ENCODE data around the gene TBC1D16. TPM values are rescaled to one million over a fixed set of nuclear protein-coding genes. Genes with fewer than 3 reads are reported as not detected.

Gene TBC1D16
- total RNA-seq, 1 experiment from 2014 or later, result 85.8 TPM

- no peak overlapping the region for H3K23ac ChIP-seq (ENCODE audit: insufficient read length, low read depth, low read length)
- no CpG with 5 or more reads among the region's 17 CpGs for WGBS (ENCODE audit: extremely low coverage, insufficient read length, low lambda C conversion rate)
- H4K5ac ChIP-seq (ENCODE audit: insufficient read length, low read depth, low read length), result no peak overlapping the region
- H2BK15ac ChIP-seq (ENCODE audit: low read depth, low read length), result no peak overlapping the region
- H3K79me2 ChIP-seq (ENCODE audit: insufficient read depth, low read length), result no peaks in the 10 kb centered on the region
- H3K23me2 ChIP-seq (ENCODE audit: insufficient read length, low read depth, low read length, poor library complexity, severe bottlenecking), result no peaks in the 10 kb centered on the region
- H3K27ac Mint-ChIP-seq, result no peak overlapping the region
- no peak overlapping the region for H3K27ac ChIP-seq (ENCODE audit: insufficient read length, low read depth, low read length)
- no peaks in the 10 kb centered on the region for H4K20me1 ChIP-seq (ENCODE audit: control insufficient read depth, insufficient read depth, insufficient read length)
- no peak overlapping the region for H2BK12ac ChIP-seq (ENCODE audit: insufficient read length, low read depth, low read length)
- H3K27me3 ChIP-seq (ENCODE audit: insufficient read depth, low read length), result no peaks in the 10 kb centered on the region
- H3K27me3 Mint-ChIP-seq (ENCODE audit: low read depth), result peaks cover 17% of the 10 kb centered on the region
- no peak overlapping the region; a peak in 1 of 5 replicates for H3K4me3 Mint-ChIP-seq
- H2AK5ac ChIP-seq (ENCODE audit: insufficient read length, low read length), result no peak overlapping the region
- TF ChIP-seq CTCF (conservative IDR thresholded peaks at IDR 0.05), result no peak
- H3K4me1 ChIP-seq (ENCODE audit: insufficient read depth, low read length), result no peaks in the 10 kb centered on the region
- no peak overlapping the region for H3K18ac ChIP-seq (ENCODE audit: insufficient read length, low read depth, low read length)
- no peak overlapping the region for H4K8ac ChIP-seq (replicated peaks; ENCODE audit: insufficient read length, low read depth, low read length)
- H3K36me3 Mint-ChIP-seq (ENCODE audit: insufficient read depth in 1 of 3, low read depth in 3 of 3), result no peaks in the 10 kb centered on the region
- no peak overlapping the region for H3K4me2 ChIP-seq (ENCODE audit: insufficient read depth, insufficient read length, low read length)
- no peak overlapping the region for H2BK5ac ChIP-seq (ENCODE audit: insufficient read length, low read length)
- no peak overlapping the region for H2BK120ac ChIP-seq (ENCODE audit: low read depth, low read length, poor library complexity, severe bottlenecking)
- no peak overlapping the region for H3K9ac ChIP-seq (ENCODE audit: extremely low read depth, insufficient read length, low read length)
- H3K79me1 ChIP-seq (ENCODE audit: insufficient read depth, low read depth, low read length, poor library complexity, severe bottlenecking), result no peaks in the 10 kb centered on the region
- no peak overlapping the region for H3K4ac ChIP-seq (ENCODE audit: low read depth, low read length)
- H3K9me3 Mint-ChIP-seq, result no peaks in the 10 kb centered on the region; a peak in 1 of 5 replicates
- H4K91ac ChIP-seq (ENCODE audit: insufficient read length, low read depth, low read length), result no peak overlapping the region
- H3K14ac ChIP-seq (ENCODE audit: insufficient read depth, low read length), result no peak overlapping the region
- no peak overlapping the region for H3K56ac ChIP-seq (ENCODE audit: insufficient read length, low read depth, low read length)
- H3K9me3 ChIP-seq (ENCODE audit: control insufficient read depth, low read depth, low read length), result no peaks in the 10 kb centered on the region
- peaks cover 9 to 16% of the 10 kb centered on the region in 2 experiments for H3K4me1 Mint-ChIP-seq
- H3T11ph ChIP-seq (ENCODE audit: low read length), result no peak overlapping the region
- no peak for DNase-seq
- no peak overlapping the region for H2BK20ac ChIP-seq (ENCODE audit: low read depth, low read length, poor library complexity, severe bottlenecking)
- H2AFZ ChIP-seq (ENCODE audit: low read length), result no peak overlapping the region
Measured at GRCh38 chr17:79919164-79919585, 116.5 kb downstream of the TBC1D16 start.
